Tibial nerve (tissue), 3 donors: ENCODE data around the gene RPS25.

Experiments
- CTCF ChIP-seq, 5 experiments: fragments of 200-600 bp in 3 of 5; fragments of 450-650 bp in 2 of 5; sonication (generic) in 3 of 5; IDR thresholded peaks; one replicate each; pipeline ENCODE4 v1.5.1; 2016 to 2019; ENCODE audit warnings: antibody characterized with exemption in 5 of 5, mild to moderate bottlenecking in 3 of 5, moderate library complexity in 2 of 5
- POLR2A ChIP-seq, 2 donors: fragments of 450-650 bp; IDR thresholded peaks; one replicate each; pipeline ENCODE4 v1.6.1; 2017; ENCODE audit warnings: antibody characterized with exemption in 2 of 2, mild to moderate bottlenecking in 2 of 2, moderate library complexity in 2 of 2

GRCh38 chr11:119011476-119012053 lies 6.6 kb downstream of the RPS25 start:
- no peak for TF ChIP-seq POLR2A (IDR thresholded peaks at IDR 0.05)
- TF ChIP-seq CTCF (IDR thresholded peaks at IDR 0.05), result no peak
